ENCODE data around the gene ALOX12.

The ALOX12 gene

DNA sequence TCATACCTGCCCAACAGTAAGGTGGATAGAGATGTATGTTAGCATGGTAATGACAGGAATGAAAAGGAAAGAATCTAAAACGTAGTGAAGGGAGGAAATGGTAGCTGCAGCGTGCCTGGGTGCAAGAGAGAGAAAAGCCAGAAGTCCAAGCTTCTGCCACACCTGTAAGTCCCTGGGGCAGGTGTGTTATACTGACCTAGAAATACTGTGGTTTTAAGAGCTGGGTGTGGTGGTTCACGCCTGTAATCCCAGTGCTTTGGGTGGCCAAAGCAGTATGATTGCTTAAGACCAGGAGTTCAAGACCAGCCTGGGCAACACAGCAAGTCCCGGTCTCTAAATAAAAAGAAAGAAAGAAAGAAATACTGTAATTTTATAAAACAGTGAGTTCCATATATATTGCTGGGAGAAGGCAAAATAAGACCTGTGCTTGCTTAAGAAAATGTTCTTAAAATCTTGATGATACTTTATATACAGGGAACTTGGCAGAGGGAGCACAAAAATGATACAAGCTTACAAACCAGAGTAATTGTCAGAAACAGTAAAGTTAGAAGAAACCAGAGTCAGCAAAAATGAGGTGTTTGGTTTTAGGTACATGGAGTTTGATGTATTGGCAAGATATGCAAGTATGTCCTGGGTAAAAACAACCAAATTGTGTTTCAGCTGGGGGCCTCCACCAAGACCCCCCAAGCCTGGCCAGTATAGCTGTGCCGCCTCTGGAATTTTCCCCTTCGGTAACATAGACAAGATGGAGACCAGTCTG is 6.6 kb downstream of the ALOX12 start:
- no peak for DNase-seq (ENCODE audit: low spot score)

DNA sequence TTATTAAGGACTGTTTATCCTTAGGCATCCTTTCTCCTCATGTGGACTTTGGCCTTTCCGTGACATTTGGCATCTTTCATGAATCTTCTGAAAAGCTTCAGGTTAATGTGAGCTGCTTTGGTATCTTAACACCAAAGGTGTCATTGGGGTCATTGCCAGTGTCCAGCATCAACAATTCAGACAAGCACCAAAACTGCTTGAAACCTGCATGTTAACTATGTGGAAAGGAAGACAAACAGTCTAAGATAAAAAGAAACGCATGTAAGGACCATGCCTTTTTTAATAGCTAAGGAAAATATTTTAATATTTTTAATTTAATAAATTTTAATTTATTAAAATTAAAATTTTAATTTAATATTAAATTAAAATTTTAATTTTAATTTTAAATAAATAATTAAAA is 7.9 kb downstream of the ALOX12 start:
- no peak for DNase-seq (ENCODE audit: low spot score)

DNA sequence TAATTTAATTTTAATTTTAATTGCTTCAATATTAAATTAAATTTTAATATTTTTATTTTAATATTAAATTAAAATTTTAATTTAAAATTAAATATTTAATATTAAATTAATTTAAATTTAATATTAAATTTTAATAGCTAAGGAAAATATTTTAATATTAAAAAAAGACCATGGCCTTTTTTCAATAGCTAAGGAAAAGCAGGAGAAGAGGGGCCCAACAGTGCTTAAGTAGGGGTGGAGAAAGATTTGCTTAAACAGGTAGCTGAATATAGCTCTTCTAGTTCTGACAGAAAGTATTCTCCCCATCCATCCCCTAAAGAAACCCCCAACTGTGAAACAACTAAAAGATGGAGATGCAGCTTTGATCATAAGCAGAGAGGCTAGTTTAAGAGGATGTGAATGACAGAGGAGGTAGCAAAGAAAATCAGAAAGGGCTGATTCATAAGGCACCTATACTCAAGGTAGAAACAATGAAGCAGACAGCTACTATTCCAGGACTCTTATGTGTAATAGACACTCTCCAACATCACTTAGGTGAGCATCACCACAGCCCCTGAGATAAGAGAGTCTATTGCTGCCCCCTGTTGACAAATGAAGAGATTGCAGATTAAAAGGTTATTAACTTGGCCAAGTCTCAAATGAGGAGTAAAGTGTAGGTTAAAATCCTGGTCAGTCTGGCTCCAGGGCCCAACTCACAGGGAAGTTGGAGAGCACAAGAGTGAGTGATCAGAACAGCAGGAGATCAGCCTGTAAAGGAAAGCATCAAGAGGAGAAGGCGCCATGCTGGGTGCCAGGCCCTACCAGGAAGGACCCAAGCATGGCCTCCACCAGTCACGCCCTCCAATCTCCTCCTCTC is 8.8 kb downstream of the ALOX12 start:
- DNase-seq (ENCODE audit: low spot score) = peak; percentile 86

DNA sequence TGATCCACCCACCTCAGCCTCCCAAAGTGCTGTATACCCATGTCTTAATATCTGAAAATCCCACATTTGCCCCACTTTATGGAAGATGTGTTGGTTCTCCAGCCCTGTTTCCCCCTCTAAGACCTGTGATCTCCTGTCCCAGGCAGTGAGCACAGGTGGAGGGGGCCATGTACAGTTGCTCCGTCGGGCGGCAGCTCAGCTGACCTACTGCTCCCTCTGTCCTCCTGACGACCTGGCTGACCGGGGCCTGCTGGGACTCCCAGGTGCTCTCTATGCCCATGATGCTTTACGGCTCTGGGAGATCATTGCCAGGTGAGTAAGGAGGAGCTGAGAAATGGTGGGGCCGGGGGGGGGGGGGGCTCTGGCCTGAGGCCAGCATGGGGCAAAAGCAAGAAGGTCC is 9.9 kb downstream of the ALOX12 start:
- no peak for DNase-seq (ENCODE audit: low spot score)

DNA sequence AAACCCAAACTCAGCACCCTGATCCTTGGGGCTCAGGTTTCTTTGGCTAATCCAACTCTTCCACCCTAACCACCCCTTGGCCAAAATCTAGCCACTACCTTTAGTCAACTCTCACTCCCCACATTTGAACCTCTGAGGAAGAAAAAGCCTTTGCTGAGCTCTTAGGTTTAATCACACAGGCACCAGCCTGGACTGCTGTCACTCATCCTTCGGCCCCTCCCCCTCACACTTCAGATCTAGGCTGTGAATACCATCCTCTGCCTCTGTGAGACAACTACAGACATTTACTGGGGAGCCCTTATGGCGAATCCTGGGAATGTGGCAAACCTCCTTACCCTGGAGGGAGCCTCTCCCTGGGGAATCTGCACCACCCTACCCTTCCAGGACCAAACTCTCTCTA is 11.3 kb downstream of the ALOX12 start:
- DNase-seq (ENCODE audit: low spot score) = no peak

DNA sequence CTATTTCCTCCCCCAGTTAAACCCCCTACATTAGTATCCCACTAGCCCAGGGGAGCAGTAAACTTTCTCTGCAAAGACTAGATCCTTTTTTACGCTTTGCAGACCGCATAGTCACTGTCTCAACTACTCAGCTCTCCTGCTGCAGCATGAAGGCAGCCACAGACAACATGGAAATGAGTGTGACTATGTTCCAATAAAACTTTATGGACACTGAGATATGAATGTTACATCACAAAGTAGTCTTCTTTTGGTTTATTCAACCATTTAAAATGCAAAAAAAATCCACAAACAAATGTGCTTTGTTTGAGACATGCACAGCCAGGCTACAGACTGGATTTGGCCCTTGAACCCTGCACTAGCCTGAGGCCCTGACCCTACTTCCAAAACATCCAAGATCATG is 14.7 kb downstream of the ALOX12 start:
- no peak for DNase-seq (ENCODE audit: low spot score)

DNA sequence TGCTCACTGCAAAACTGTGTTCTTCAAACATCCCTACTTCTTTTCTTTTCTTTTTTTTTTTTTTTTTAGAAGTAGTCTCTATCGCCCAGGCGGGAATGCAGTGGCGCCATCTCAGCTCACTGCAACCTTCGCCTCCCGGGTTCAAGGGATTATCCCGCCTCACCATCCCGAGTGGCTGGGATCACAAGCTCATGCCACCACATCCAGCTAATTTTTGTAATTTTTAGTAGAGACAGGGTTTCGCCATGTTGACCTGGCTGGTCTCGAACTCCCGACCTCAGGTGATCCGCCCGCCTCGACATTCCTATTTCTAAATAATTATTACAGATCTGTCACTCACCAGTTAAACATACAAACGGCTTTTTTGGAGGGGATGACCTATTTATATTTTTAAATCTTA is 15.6 kb downstream of the ALOX12 start:
- no peak for DNase-seq (ENCODE audit: low spot score)

DNA sequence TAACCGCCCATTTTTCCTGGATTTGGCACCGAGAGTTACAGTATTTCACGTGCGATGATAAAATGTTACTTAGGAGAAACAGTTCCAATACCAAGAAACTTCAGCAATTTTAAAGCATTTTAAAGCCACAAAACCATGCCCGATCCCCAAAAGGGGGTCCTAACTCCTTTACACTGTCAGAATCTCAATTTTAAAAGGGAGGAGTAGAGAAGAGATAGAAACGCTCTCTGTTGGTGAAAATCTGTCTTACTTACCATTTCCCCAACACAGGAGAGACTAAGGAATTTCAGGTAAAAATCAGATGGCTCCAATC is 16.0 kb downstream of the ALOX12 start:
- no peak for DNase-seq (ENCODE audit: low spot score)

DNA sequence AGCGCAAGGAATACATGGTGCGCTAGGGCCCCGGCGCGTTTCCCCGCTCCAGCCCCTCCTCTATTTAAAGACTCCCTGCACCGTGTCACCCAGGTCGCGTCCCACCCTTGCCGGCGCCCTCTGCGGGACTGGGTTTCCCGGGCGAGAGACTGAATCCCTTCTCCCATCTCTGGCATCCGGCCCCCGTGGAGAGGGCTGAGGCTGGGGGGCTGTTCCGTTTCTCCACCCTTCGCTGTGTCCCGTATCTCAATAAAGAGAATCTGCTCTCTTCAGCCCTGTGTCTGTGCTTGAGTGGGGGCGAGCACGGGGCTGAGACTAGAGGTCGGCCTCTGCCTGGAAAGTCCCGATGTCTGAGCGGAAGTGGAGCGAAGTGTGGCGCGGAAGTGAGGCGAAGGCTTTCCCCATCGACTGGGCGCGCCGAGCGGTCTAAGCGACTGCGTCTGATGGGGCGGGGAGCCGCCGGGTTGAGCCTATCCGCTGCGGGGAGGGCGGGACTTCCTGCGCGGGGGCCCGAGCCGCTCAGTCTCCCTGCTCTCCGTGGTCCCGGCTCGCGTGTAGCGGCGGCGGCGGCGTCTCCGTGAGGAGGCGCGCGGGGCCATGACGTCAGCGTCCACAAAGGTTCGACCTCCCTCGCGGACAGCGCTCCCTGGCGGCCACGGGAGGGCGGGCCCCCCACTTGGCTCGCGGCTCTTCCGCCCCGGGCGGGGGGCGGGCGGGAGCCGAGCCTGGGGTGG is 18.6 kb downstream of the ALOX12 start:
- DNase-seq (ENCODE audit: low spot score) = peak; percentile 98

DNA sequence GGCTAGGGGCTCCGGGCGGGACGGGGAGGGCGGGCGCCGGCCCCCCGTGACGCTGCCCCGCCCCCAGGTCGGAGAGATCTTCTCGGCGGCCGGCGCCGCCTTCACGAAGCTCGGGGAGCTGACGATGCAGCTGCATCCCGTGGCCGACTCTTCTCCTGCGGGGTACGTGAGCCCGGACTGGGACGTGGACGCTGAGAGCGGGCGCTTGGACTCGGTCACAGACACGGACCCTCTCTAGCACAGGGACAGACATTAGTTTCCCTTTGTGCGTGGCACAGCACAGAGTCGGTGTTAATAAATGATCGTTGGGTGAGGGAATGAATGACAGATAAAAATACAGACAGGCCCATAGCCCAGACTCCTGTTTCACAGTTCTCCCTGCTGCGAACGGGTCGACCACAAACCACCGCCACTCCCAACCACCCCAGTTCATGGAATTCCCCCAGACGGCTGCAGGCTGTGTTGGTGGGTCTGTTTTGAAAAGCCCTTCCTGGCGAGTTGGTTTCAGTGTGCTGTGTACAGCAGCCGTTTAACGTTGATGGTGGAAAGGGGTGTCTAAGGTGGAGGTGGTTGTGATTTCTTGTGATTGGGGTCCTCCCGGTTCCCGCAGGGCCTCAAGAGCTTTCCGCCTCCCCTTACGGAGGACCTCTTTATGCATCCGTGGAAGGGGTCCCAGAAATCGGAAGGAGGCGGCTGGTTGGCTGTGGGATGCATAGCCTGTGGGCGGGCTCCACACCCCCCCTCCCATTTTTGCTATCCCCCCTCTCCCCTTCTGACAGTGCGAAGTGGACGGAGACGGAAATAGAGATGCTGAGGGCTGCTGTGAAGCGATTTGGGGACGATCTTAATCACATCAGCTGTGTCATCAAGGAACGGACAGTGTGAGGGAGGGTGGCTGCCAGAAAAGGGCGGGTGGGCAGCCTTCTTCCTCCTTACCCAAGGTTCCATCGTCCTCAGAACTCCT is 19.4 kb downstream of the ALOX12 start:
- peak; percentile 91 for DNase-seq (ENCODE audit: low spot score)

DNA sequence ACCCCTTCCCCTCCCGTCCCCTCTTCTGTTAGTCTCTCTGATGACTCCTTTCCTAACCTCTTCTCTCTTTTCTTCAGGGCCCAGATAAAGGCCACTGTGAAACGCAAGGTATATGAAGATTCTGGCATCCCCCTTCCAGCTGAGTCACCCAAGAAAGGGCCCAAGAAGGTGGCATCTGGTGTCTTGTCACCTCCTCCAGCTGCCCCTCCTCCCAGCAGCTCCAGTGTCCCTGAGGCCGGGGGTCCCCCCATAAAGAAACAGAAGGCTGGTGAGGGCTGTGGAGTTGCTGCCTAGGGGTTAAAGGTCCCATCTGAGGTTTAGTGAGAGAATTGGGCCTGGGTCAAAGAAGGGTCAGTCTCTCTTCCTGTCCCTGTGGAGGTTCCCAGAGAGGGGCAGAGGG is 20.6 kb downstream of the ALOX12 start:
- no peak for DNase-seq (ENCODE audit: low spot score)

DNA sequence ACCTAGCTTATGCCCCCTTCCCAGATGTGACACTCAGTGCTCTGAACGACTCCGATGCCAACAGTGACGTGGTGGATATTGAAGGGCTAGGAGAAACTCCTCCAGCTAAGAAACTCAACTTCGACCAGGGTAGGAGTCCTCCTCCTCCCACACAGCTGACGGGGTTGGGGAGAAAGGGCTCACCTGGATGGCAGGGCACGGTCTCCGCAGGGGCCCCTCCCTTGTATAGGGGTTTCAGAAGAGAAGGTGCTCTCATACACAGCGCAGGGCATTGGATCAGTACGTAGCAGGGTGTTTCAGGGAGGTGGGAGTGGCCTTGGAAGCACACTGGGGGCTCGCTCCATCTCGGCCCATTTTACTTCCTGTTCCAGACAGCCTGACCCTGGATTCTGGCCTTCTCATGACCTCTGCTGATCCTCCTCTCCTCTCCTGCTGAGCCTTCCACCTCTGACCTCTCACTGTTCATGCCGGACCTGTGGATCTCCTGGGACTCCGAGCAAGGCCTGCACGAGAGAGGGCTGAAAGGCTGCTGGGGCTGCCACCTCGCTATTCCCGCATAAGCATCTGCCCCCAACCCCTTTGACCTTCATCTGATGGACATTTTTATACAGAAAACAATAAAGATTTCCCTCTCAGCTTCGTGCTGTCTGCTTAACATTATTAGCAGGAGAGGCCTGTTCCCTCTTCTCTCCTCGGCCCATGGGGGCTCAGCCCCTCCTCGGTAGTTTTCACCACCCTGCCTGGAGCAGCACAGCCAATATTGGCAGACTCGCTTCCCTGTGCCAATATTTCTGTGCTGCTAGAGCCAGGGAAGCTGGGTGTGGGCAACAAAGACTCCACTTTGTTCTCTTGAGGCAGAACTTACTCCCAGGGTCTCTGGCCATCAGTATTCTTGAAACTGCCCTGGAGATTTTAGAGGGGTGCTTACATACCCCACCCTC is 21.3 kb downstream of the ALOX12 start:
- no peak for DNase-seq (ENCODE audit: low spot score)

DNA sequence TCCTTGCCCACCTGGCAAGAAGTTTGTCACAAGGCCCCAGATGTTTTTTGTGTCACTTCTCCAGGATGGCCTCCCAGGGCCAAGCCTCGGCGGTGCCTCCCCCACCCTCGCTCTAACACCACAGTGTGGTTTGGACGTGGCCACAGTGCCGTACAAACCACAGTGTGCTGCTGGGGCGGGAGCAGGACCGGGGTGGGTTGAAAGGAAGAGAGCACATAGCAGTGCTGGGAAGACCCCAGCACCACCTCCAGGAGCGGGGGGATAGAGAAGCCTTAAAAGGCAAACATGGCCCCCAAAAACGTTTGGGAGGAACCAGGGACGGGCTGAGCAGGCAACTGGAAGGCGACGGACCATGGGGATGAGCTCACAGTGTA is 22.0 kb downstream of the ALOX12 start:
- no peak for DNase-seq (ENCODE audit: low spot score)

DNA sequence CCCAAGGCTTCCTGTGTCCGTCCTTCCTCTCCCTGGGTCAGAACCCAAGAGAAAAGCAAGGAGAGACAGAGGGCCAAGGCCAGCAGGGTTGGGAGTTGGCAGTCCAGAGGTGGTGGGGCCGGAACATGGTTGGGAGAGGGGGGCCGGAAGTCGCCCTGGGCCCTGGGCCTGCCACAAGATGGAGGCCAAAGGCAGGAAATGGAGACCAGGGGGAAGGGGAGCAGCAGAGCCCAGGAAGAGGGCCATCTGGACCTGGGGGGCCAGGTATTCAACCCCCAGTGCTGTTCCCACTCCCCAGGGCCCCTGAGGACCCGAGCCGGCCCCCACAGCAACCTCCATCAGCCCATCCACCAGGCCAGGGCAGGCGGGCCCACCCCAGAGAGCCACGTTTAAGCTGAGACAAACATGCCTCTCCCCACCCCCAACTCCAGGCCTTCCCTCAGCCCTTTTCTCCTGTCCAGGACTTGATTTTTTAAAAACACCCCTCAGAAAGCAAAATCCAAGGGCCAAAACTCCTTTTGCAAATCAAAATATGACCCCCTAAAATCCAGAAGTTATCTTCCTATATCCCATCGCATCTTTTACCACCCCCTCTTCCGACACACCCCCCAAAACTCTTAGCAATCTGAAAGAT is 22.6 kb downstream of the ALOX12 start:
- DNase-seq (ENCODE audit: low spot score) = no peak

DNA sequence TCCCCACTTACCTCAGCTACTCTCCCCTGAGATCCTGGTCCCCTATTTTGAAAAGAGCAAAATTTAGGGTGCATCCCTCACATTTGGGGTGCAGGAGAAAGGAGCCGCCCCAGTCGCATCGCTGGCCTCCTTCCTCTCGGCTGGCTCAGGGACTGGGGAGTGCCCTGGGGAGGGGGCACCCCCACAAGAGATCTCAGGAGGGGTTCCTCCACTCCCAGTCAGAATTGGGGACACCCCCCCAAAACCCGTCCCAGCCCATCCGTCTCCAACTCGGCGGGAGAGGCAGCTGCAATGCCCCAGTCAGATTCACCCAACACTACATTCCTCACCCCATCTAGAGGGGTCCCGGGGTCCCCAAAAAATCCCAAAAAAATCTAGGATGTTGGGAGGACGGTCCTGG is 23.5 kb downstream of the ALOX12 start:
- DNase-seq (ENCODE audit: low spot score) = no peak

DNA sequence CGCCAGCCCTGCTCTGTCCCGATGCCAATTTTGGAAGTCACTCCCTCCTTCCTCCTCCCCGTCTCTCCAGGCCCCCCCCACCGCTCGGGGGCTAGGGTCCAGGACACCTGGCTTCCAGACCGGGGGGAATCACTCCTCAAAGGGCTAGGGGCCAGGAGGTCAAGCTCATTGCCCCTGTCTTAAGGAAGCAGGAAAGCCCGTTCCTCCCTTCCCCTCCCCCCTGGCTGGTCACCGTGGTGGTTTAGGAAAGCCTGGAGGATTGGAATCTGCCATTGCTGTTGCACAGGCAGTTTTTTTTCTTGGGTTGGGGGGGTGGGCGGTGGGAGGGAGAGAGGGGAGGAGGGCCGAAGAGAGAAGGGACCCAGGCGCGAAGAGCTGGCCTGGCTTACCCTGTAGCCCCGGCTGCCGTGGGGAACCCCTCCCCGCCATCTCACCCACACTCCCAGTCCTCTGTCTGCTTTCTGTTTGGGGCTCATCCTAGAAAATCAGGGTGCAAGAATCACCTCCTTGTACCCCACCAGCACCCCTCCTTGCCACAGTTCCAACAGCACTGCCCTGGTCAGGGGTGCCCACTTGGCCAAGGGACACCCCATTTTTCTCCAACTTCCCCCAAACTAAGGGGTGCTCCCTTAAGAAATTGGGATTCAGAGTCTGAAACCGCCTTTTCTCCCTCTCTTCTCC is 24.1 kb downstream of the ALOX12 start:
- no peak for DNase-seq (ENCODE audit: low spot score)

DNA sequence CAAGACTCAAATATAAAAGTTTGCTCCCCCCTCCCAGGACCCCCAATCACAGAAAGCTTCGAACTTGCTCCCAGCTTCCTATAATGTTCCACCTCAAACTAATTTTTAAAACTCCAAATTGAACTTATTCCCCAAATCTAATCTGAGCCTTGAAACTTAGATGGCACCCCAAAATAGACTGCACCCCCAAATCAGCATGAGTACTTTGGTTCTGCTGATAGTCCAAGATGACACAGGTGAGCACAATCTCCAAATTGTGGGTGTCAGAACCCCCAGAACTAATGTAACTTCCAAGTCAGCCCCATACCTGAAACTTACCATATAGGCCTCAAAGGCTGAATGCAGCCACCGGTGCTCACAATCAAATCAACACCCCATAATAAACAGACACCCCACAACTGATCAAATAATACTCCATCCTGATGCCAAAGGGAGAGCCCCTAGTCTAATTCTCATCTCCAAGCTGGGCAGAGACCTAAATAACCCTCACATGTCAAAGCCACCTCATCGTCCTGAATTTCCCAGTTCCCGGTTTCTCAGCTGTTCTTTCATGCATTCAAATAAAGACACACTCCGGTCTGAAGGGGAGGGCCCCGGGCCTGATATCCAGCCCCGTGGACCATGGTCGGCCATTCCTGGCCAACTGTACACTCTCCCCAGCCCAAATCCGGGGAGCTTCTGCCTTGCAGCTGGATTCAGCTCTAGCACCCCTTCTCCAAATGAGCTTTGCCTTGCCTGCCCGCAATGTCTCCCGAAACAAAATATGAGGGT is 25.2 kb downstream of the ALOX12 start:
- DNase-seq (ENCODE audit: low spot score) = no peak

DNA sequence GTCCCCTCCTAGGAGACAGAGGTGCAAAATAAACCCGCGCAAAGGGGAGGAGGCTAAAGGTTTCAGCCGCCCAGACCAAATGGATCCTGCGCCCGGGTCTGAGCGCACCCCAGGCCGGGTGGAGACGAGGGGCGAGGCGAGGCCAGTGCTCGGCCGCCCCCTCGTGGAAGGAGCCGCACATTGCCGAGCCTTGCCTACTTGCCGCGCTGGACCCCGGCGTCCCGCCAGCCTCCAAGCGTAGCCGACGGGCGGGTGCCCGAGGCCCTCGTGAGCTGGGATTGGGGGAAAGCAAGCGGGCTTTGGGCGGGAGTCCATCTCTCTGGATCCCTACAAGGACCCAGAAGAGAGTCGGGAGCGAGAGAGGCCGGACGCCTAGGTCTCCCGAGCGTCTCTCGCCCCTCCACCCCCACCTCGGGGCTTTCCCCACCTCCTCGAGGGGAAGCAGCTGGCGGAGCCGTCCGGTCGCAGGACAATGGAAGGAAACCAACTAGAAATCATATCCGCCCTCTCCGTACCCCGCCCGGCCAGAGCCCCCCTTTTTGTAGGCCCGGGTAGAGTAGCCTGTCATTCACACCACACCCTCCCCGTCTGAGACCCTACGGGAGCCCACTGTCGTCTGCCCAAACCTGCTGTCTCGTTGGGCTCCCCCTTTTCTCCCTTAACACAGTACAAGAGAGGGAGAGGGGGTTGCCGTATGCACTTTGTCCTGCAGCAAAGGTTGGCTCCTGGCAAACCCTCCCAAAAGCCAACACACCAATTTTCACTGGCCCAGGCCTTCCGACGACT is 26.3 kb downstream of the ALOX12 start:
- peak; percentile 83 for DNase-seq (ENCODE audit: low spot score)
